Smooth muscle cell (in vitro differentiated cells): ENCODE results near the gene MAN2B1. TPM values are rescaled to one million over a fixed set of nuclear protein-coding genes. Genes with fewer than 3 reads are reported as not detected.
"Not testable (repeated sequence)": the region's sequence is repeated elsewhere in the genome, so short reads cannot be mapped to it uniquely, and the experiment has no call there.

ENCODE experiments used
- DNase-seq: peaks from one replicate; lab custom pipeline; 2025; ENCODE audit not compliant: unreplicated experiment; lab: John Stamatoyannopoulos, UW
- H2AFZ ChIP-seq: fragments of 200-600 bp; sonication (generic); 2 replicates; pipeline ENCODE4 v1.6.0; 2016; ENCODE audit warnings: antibody characterized with exemption, low read depth, mild to moderate bottlenecking
- H3F3A ChIP-seq: fragments of 200-600 bp; sonication (generic); 2 replicates; pipeline ENCODE4 v1.6.0; 2017; ENCODE audit warnings: antibody characterized with exemption, low read depth
- H3K27ac ChIP-seq: fragments of 200-600 bp; sonication (generic); 2 replicates; pipeline ENCODE4 v1.5.1; 2016; ENCODE audit warnings: low read depth, mild to moderate bottlenecking
- H3K27me3 ChIP-seq: fragments of 200-600 bp; sonication (generic); 2 replicates; pipeline ENCODE4 v1.6.1; 2016; ENCODE audit warnings: low read depth, mild to moderate bottlenecking
- H3K36me3 ChIP-seq: fragments of 200-600 bp; sonication (generic); 2 replicates; pipeline ENCODE4 v1.5.1; 2016; ENCODE audit warnings: low read depth
- H3K4me1 ChIP-seq: fragments of 200-600 bp; sonication (generic); 2 replicates; pipeline ENCODE4 v1.5.1; 2016; ENCODE audit warnings: low read depth
- H3K4me2 ChIP-seq: fragments of 200-600 bp; sonication (generic); 2 replicates; pipeline ENCODE4 v1.6.0; 2016; ENCODE audit warnings: mild to moderate bottlenecking
- H3K4me3 ChIP-seq: fragments of 200-600 bp; sonication (generic); 2 replicates; pipeline ENCODE4 v1.5.1; 2016; ENCODE audit warnings: mild to moderate bottlenecking
- H3K79me2 ChIP-seq: fragments of 200-600 bp; sonication (generic); 2 replicates; pipeline ENCODE4 v1.6.0; 2016; ENCODE audit warnings: low read depth, mild to moderate bottlenecking
- H3K9ac ChIP-seq: fragments of 200-600 bp; sonication (generic); 2 replicates; pipeline ENCODE4 v1.6.0; 2016; ENCODE audit warnings: low read depth
- H3K9me3 ChIP-seq: fragments of 200-600 bp; sonication (generic); replicated peaks from 2 replicates; pipeline ENCODE4 v1.5.1; 2016; ENCODE audit warnings: low read depth
- H4K20me1 ChIP-seq: fragments of 200-600 bp; sonication (generic); 2 replicates; pipeline ENCODE4 v1.6.0; 2016; ENCODE audit warnings: low read depth
- CTCF ChIP-seq: fragments of 200-600 bp; sonication (generic); IDR thresholded peaks from 2 replicates; pipeline ENCODE4 v1.5.1; 2017; ENCODE audit warnings: borderline replicate concordance, mild to moderate bottlenecking, antibody characterized with exemption; ENCODE audit not compliant: insufficient read depth, poor library complexity, severe bottlenecking
- WGBS: methylation state at CpG from one replicate; pipeline ENCODE4 v1.1.7; 2016; ENCODE audit warnings: low lambda C conversion rate; 5-methylcytosine and 5-hydroxymethylcytosine counted together
- polyA plus RNA-seq: library from polyadenylated mRNA; unstranded; fragments of >200 nt; fragmentation: Nextera tagmentation; extraction: Ambion mirVana; gene quantifications from 2 replicates; pipeline ENCODE4 v1.2.1, GENCODE V29; 2016
- total RNA-seq: library from RNA; depleted of rRNA; stranded (reverse); fragments of >200 nt; gene quantifications from 2 replicates; pipeline ENCODE4 v1.2.3, GENCODE V29; 2014

Gene MAN2B1
- total and polyA plus RNA-seq, 2 experiments from 2014 or later = 51.0 to 69.2 TPM

DNA sequence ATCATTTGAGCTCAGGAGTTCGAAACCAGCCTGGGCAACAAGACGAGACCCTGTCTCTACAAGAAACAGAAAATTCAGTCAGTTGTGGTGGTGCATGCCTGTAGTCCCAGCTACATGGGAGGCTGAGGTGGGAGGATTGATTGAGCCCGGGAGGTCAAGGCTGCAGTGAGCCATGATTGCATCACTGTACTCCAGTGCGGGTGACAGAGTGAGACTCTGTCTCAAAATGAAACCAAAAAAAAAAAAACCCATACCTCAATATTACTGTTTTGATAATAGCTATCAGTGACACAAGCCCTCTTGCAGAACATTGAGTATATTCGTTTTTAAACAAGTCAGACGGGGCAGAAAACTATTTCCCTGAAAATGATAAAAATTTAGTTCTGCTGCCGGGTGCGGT lies 39.6 kb downstream of the MAN2B1 start:
- H2AFZ ChIP-seq = no peak overlapping the region
- H3K9me3 ChIP-seq = peaks cover 39% of the 10 kb centered on the region
- DNase-seq = no peak
- H3K36me3 ChIP-seq = peaks cover 70% of the 10 kb centered on the region
- H3K4me2 ChIP-seq = no peak overlapping the region
- peaks cover 31% of the 10 kb centered on the region for H3K79me2 ChIP-seq
- H4K20me1 ChIP-seq = peaks cover 11% of the 10 kb centered on the region
- no peak overlapping the region for H3K9ac ChIP-seq
- TF ChIP-seq CTCF = no peak
- no peaks in the 10 kb centered on the region for H3K27me3 ChIP-seq
- H3K4me3 ChIP-seq = no peak overlapping the region
- 85% methylated on average over 8 of the region's 8 CpGs for WGBS
- H3F3A ChIP-seq = peaks cover 16% of the 10 kb centered on the region
- no peak overlapping the region for H3K27ac ChIP-seq
- H3K4me1 ChIP-seq = no peaks in the 10 kb centered on the region

- no peak overlapping the region for H3K27ac ChIP-seq
- H3K27me3 ChIP-seq = no peaks in the 10 kb centered on the region
- peaks cover 46% of the 10 kb centered on the region for H3K36me3 ChIP-seq
- H3K4me1 ChIP-seq = no peaks in the 10 kb centered on the region
- no peak for DNase-seq
- H4K20me1 ChIP-seq = peaks cover 33% of the 10 kb centered on the region
- 98% methylated on average over 4 of the region's 4 CpGs for WGBS
- peaks cover 54% of the 10 kb centered on the region for H3K79me2 ChIP-seq
- TF ChIP-seq CTCF = no peak
- peaks cover 29% of the 10 kb centered on the region for H3K9me3 ChIP-seq
- no peak overlapping the region for H3K4me2 ChIP-seq
- H2AFZ ChIP-seq = no peak overlapping the region
- H3F3A ChIP-seq = peaks cover 9% of the 10 kb centered on the region
- H3K9ac ChIP-seq = no peak overlapping the region
- no peak overlapping the region for H3K4me3 ChIP-seq
Measured at GRCh38 chr19:12623361-12624031, 43.0 kb downstream of the MAN2B1 start.

GRCh38 chr19:12621253-12622024 lies 45.1 kb downstream of the MAN2B1 start:
- H3K27me3 ChIP-seq, H3K4me1 ChIP-seq, H3F3A ChIP-seq, H3K9ac ChIP-seq, H2AFZ ChIP-seq, H3K4me2 ChIP-seq, H3K27ac ChIP-seq, DNase-seq, H3K4me3 ChIP-seq: not testable (repeated sequence)
- Histone ChIP-seq H3K36me3 (peaks cover 27% of the 10 kb centered on the region), H3K9me3 (peaks cover 14% of the 10 kb centered on the region), H3K79me2 (peaks cover 75% of the 10 kb centered on the region), H4K20me1 (peaks cover 54% of the 10 kb centered on the region)
- 99% methylated on average over 8 of the region's 26 CpGs for WGBS

- Histone ChIP-seq H3K4me3 (no peak overlapping the region), H4K20me1 (peaks cover 77% of the 10 kb centered on the region), H3K36me3 (no peaks in the 10 kb centered on the region), H3K9ac (no peak overlapping the region), H2AFZ (no peak overlapping the region), H3K27ac (no peak overlapping the region), H3K4me1 (no peaks in the 10 kb centered on the region), H3K27me3 (no peaks in the 10 kb centered on the region), H3F3A (no peaks in the 10 kb centered on the region), H3K79me2 (peaks cover 93% of the 10 kb centered on the region), H3K9me3 (no peaks in the 10 kb centered on the region), H3K4me2 (no peak overlapping the region)
- WGBS = 86% methylated on average over 4 of the region's 4 CpGs
- no peak for DNase-seq
- no peak for TF ChIP-seq CTCF
Measured at GRCh38 chr19:12617646-12618045, 48.9 kb downstream of the MAN2B1 start.
